ENCODE measurements around the gene SLC26A1.

SLC26A1 gene

DNA sequence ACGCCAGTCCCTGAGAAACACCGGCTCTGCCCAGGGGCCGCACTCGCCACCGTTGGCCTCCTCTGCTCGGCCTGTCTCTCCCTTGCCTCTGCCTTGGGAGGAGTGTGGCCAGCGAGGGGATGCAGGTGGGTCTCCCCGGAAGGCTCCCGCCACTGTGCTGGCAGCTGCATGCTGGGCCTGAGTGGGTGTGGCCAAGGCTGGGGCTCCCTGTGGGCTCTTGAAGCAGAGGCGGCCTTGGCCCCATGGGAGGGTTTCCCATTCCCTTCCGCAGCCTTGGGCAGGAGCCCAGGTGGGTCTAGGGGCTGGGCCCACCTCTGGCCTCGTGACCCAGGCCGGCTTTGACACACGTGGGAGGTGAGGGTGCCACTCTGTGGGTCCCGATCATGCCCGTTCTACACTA lies 37.4 kb upstream of the SLC26A1 start:
- no peaks in the 10 kb centered on the region for H3K9me3 ChIP-seq (ENCODE audit: severe bottlenecking)
- H3K27me3 ChIP-seq (ENCODE audit: insufficient read depth, low read depth, severe bottlenecking), result no peaks in the 10 kb centered on the region
- H3K27ac ChIP-seq, result no peak overlapping the region
- DNase-seq, result no peak
- TF ChIP-seq CTCF (IDR thresholded peaks at IDR 0.05; ENCODE audit: low read depth, low read length), result no peak
- H3K36me3 ChIP-seq, result peaks cover 7% of the 10 kb centered on the region
- H3K4me3 ChIP-seq (ENCODE audit: low read depth, low read length), result no peak overlapping the region

GRCh38 chr4:1030031-1030430 lies 36.8 kb upstream of the SLC26A1 start:
- TF ChIP-seq CTCF (IDR thresholded peaks at IDR 0.05; ENCODE audit: low read depth, low read length), result no peak
- H3K36me3 ChIP-seq, result peaks cover 12% of the 10 kb centered on the region
- no peak for DNase-seq

GRCh38 chr4:1029529-1029928 lies 36.3 kb upstream of the SLC26A1 start:
- DNase-seq, result no peak
- no peaks in the 10 kb centered on the region for H3K9me3 ChIP-seq (ENCODE audit: severe bottlenecking)

More at GRCh38 chr4:1030031-1030430, 36.8 kb upstream of the SLC26A1 start:
- no peak overlapping the region for H3K27ac ChIP-seq
- H3K4me3 ChIP-seq (ENCODE audit: low read depth, low read length), result no peak overlapping the region
- H3K27me3 ChIP-seq (ENCODE audit: insufficient read depth, low read depth, severe bottlenecking), result no peaks in the 10 kb centered on the region
- H3K9me3 ChIP-seq (ENCODE audit: severe bottlenecking), result no peaks in the 10 kb centered on the region

GRCh38 chr4:1028574-1029220 lies 35.5 kb upstream of the SLC26A1 start:
- Histone ChIP-seq H3K36me3 (peaks cover 21% of the 10 kb centered on the region), H3K9me3 (ENCODE audit: severe bottlenecking) (no peaks in the 10 kb centered on the region), H3K27me3 (ENCODE audit: insufficient read depth, low read depth, severe bottlenecking) (no peaks in the 10 kb centered on the region), H3K27ac (no peak overlapping the region), H3K4me3 (ENCODE audit: low read depth, low read length) (no peak overlapping the region)
- TF ChIP-seq CTCF (IDR thresholded peaks at IDR 0.05; ENCODE audit: low read depth, low read length), result no peak
- DNase-seq, result no peak

More at GRCh38 chr4:1029529-1029928, 36.3 kb upstream of the SLC26A1 start:
- TF ChIP-seq CTCF (IDR thresholded peaks at IDR 0.05; ENCODE audit: low read depth, low read length), result no peak
- Histone ChIP-seq H3K4me3 (ENCODE audit: low read depth, low read length) (no peak overlapping the region), H3K36me3 (peaks cover 17% of the 10 kb centered on the region), H3K27ac (no peak overlapping the region), H3K27me3 (ENCODE audit: insufficient read depth, low read depth, severe bottlenecking) (no peaks in the 10 kb centered on the region)

DNA sequence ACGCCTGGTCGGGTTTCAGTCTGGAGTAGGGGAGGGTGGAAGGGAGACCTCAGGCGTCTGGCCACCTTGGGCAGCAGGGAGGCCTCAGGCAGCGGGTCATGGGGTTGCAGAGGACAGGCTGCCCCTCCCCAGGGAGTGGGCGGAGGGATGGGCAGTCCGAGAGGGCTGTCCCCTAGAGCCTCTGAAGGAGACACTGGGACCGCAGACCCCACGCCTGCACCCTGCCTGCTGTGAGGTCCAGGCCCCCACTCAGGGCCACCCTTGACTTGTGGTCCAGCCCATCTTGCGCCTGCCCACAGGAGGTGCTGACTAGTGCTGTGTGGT lies 34.7 kb upstream of the SLC26A1 start:
- H3K9me3 ChIP-seq (ENCODE audit: severe bottlenecking), result no peaks in the 10 kb centered on the region
- H3K27me3 ChIP-seq (ENCODE audit: insufficient read depth, low read depth, severe bottlenecking), result no peaks in the 10 kb centered on the region
- H3K4me3 ChIP-seq (ENCODE audit: low read depth, low read length), result no peak overlapping the region
- H3K36me3 ChIP-seq, result peaks cover 25% of the 10 kb centered on the region
- H3K27ac ChIP-seq, result 0 out of 2 replicates have a peak overlapping the region, but pooled peaks have one; percentile 7
- no peak for TF ChIP-seq CTCF (IDR thresholded peaks at IDR 0.05; ENCODE audit: low read depth, low read length)
- peak; percentile 56 for DNase-seq

Measured in WERI-Rb-1 (cell line).